Transverse colon (tissue), 4 donors: ENCODE results near the gene STAP2. TPM values are rescaled to one million over a fixed set of nuclear protein-coding genes. Genes with fewer than 3 reads are reported as not detected.
A peak's percentile ranks its signal among the peaks of the same experiment; 100 is the strongest.

ENCODE experiments used
- DNase-seq: peaks from one replicate; pipeline ENCODE4 v3.0.0-alpha.2; 2019
- H3K27ac ChIP-seq, 4 donors: fragments of 200-600 bp; sonication (generic); 2 replicates each; pipeline ENCODE4 v1.5.1; 2016 to 2018; ENCODE audit warnings: inconsistent platforms in 4 of 4
- H3K27me3 ChIP-seq: fragments of 200-600 bp; sonication (generic); 2 replicates; pipeline ENCODE4 v1.5.1; 2017; ENCODE audit warnings: inconsistent platforms
- H3K36me3 ChIP-seq, 4 donors: fragments of 200-600 bp; sonication (generic); 2 replicates each; pipeline ENCODE4 v1.5.1; 2017 to 2019; ENCODE audit warnings: inconsistent platforms in 4 of 4
- H3K4me1 ChIP-seq, 4 donors: fragments of 200-600 bp; sonication (generic); 2 replicates each; pipeline ENCODE4 v1.5.1; 2017 to 2020; ENCODE audit warnings: inconsistent platforms in 4 of 4
- H3K4me3 ChIP-seq, 4 donors: fragments of 200-600 bp; sonication (generic); 1 replicate in 1 of 4; 2 replicates in 3 of 4; pipeline versions ENCODE4 v1.5.1 to v1.6.1; 2017 to 2019; ENCODE audit warnings: inconsistent platforms in 4 of 4
- H3K9me3 ChIP-seq, 2 donors: fragments of 200-600 bp; sonication (generic); 2 replicates each; pipeline ENCODE4 v1.5.1; 2017 to 2019; ENCODE audit warnings: inconsistent platforms in 2 of 2
- EP300 ChIP-seq: sonication (generic); formaldehyde crosslinking; IDR thresholded peaks from one replicate; pipeline ENCODE4 v1.6.1; 2017; ENCODE audit warnings: antibody characterized with exemption, low read depth
- POLR2A ChIP-seq: fragments of 450-650 bp; IDR thresholded peaks from one replicate; pipeline ENCODE4 v1.6.1; 2016; ENCODE audit warnings: antibody characterized with exemption, mild to moderate bottlenecking, moderate library complexity
- POLR2AphosphoS5 ChIP-seq, 3 donors: sonication (generic); formaldehyde crosslinking; IDR thresholded peaks; one replicate each; pipeline ENCODE4 v1.6.1; 2016; ENCODE audit warnings: antibody characterized with exemption in 3 of 3
- WGBS, 2 donors: methylation state at CpG; one replicate each; pipeline ENCODE4 v1.1.5; 2018; ENCODE audit warnings: low coverage in 1 of 2; 5-methylcytosine and 5-hydroxymethylcytosine counted together
- in situ Hi-C, 4 donors: fragments of 200-750 bp; cut with MboI; loops; one replicate each; pipeline versions ENCODE4 v1.15.0 to v1.15.1; 2017; ENCODE audit warnings: low sequenced_read_pairs in 3 of 4, low pct_ligation_motif_present in 1 of 4, low pct_unique_long_range_greater_than_20kb in 1 of 4
- intact Hi-C: fragments of 100-400 bp; cut with DNase I; formaldehyde crosslinking; loops from one replicate; pipeline ENCODE4 v1.15.1; 2023; ENCODE audit warnings: low total_unique reads
- total RNA-seq, 4 donors: library from RNA; depleted of rRNA; stranded (reverse); fragments of >200 nt; gene quantifications; one replicate each; pipeline ENCODE4 v1.1.0, GENCODE V29; 2016
- TF ChIP-seq, protein P1 (sequence below), 5 experiments: fragments of 200-600 bp in 3 of 5; fragments of 450-650 bp in 2 of 5; sonication (generic) in 3 of 5; IDR thresholded peaks; 1 replicate in 2 of 5; 2 replicates in 3 of 5; pipeline ENCODE4 v1.5.1; 2016 to 2017; ENCODE audit warnings: antibody characterized with exemption in 5 of 5, inconsistent platforms in 3 of 5, mild to moderate bottlenecking in 2 of 5, moderate library complexity in 1 of 5

STAP2 gene
- total RNA-seq, 4 donors from 2014 or later, result 146 to 680 (median 245) TPM

GRCh38 chr19:4297901-4298809 is 40.5 kb downstream of the STAP2 start:
- in situ Hi-C loops, result no loop called here

GRCh38 chr19:4295972-4296771 is 42.5 kb downstream of the STAP2 start:
- Histone ChIP-seq H3K36me3 (no peaks in the 10 kb centered on the region), H3K9me3 (no peaks in the 10 kb centered on the region), H3K4me3 (no peak overlapping the region), H3K27ac (no peak overlapping the region), H3K27me3 (no peaks in the 10 kb centered on the region), H3K4me1 (no peaks in the 10 kb centered on the region)
- TF ChIP-seq, protein P1, sequence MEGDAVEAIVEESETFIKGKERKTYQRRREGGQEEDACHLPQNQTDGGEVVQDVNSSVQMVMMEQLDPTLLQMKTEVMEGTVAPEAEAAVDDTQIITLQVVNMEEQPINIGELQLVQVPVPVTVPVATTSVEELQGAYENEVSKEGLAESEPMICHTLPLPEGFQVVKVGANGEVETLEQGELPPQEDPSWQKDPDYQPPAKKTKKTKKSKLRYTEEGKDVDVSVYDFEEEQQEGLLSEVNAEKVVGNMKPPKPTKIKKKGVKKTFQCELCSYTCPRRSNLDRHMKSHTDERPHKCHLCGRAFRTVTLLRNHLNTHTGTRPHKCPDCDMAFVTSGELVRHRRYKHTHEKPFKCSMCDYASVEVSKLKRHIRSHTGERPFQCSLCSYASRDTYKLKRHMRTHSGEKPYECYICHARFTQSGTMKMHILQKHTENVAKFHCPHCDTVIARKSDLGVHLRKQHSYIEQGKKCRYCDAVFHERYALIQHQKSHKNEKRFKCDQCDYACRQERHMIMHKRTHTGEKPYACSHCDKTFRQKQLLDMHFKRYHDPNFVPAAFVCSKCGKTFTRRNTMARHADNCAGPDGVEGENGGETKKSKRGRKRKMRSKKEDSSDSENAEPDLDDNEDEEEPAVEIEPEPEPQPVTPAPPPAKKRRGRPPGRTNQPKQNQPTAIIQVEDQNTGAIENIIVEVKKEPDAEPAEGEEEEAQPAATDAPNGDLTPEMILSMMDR (IDR thresholded peaks at IDR 0.05), result no peak
- TF ChIP-seq EP300 (no peak), POLR2AphosphoS5 (IDR thresholded peaks at IDR 0.05) (no peak), POLR2A (no peak)
- intact Hi-C loops (no loop called here), in situ Hi-C loops (no loop called here)
- DNase-seq, result peak; percentile 22
- 30% methylated on average over 14 of the region's 14 CpGs; no CpG with 5 or more reads in 1 of the 2 donors for WGBS, 2 donors

More at GRCh38 chr19:4297901-4298809, 40.5 kb downstream of the STAP2 start:
- Histone ChIP-seq H3K27me3 (no peaks in the 10 kb centered on the region), H3K36me3 (no peaks in the 10 kb centered on the region), H3K27ac (no peak overlapping the region), H3K4me1 (no peaks in the 10 kb centered on the region), H3K4me3 (no peak overlapping the region), H3K9me3 (no peaks in the 10 kb centered on the region)
- WGBS, 2 donors, result 81 to 85% methylated on average over 8 to 23 of the region's 27 CpGs
- intact Hi-C loops, result no loop called here
- no peak for TF ChIP-seq POLR2AphosphoS5 (IDR thresholded peaks at IDR 0.05)
- no peak for TF ChIP-seq EP300
- TF ChIP-seq, protein P1 (IDR thresholded peaks at IDR 0.05), result no peak
- TF ChIP-seq POLR2A, result no peak
- DNase-seq, result no peak

DNA sequence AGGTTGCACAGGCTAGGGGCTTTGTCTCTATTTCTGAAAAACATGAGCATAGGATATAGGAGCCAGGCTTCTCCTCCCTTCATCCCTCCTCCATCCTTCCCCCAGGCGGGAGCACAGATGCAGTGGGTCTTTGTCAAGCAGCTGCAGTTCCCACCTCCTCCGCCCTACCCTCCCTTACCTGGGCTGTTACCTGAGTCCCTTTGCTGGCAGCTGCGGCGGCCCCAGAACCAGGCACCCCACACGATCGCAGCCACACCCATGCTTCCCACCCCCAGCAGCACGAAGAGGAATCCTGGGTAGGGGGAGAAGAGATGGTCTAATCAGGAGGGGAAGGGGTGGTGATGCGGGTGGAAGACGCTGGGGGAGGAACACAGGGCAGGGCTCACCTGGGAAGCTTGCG is 44.2 kb downstream of the STAP2 start:
- Histone ChIP-seq H3K36me3 (no peaks in the 10 kb centered on the region), H3K27me3 (no peaks in the 10 kb centered on the region), H3K27ac (no peak overlapping the region), H3K4me1 (no peaks in the 10 kb centered on the region), H3K4me3 (no peak overlapping the region), H3K9me3 (no peaks in the 10 kb centered on the region)
- 72% methylated on average over 10 of the region's 10 CpGs; no CpG with 5 or more reads in 1 of the 2 donors for WGBS, 2 donors
- intact Hi-C loops (no loop called here), in situ Hi-C loops (no loop called here)
- TF ChIP-seq POLR2AphosphoS5 (IDR thresholded peaks at IDR 0.05) (no peak), EP300 (no peak), POLR2A (no peak)
- TF ChIP-seq, protein P1 (IDR thresholded peaks at IDR 0.05), result no peak
- DNase-seq, result no peak

- Histone ChIP-seq H3K4me3 (no peak overlapping the region), H3K36me3 (no peaks in the 10 kb centered on the region), H3K9me3 (no peaks in the 10 kb centered on the region), H3K27ac (no peak overlapping the region), H3K4me1 (no peaks in the 10 kb centered on the region), H3K27me3 (no peaks in the 10 kb centered on the region)
- intact Hi-C loops (no loop called here), in situ Hi-C loops (no loop called here)
- WGBS, 2 donors, result 85% methylated on average over 14 of the region's 15 CpGs; no CpG with 5 or more reads in 1 of the 2 donors
- no peak for DNase-seq
- TF ChIP-seq POLR2A (no peak), POLR2AphosphoS5 (IDR thresholded peaks at IDR 0.05) (no peak), EP300 (no peak)
- TF ChIP-seq, protein P1 (IDR thresholded peaks at IDR 0.05), result no peak
Measured at GRCh38 chr19:4292515-4292914, 46.1 kb downstream of the STAP2 start.
